ENCODE measurements around the gene PTPRA. TPM values are rescaled to one million over a fixed set of nuclear protein-coding genes. Genes with fewer than 3 reads are reported as not detected.

Gene PTPRA
- total RNA-seq, 1 experiment from 2014 or later, result 45.2 TPM

GRCh38 chr20:2937902-2938301 lies 64.6 kb downstream of the PTPRA start:
- WGBS (ENCODE audit: extremely low coverage, insufficient read length, low lambda C conversion rate), result no CpG with 5 or more reads among the region's 5 CpGs
- Histone ChIP-seq H3K9me3 (ENCODE audit: control insufficient read depth, low read depth, low read length) (no peaks in the 10 kb centered on the region), H2BK15ac (ENCODE audit: low read depth, low read length) (no peak overlapping the region), H4K91ac (ENCODE audit: insufficient read length, low read depth, low read length) (no peak overlapping the region), H3K4me2 (ENCODE audit: insufficient read depth, insufficient read length, low read length) (no peak overlapping the region), H3K4me1 (ENCODE audit: insufficient read depth, low read length) (no peaks in the 10 kb centered on the region), H3K23ac (ENCODE audit: insufficient read length, low read depth, low read length) (no peak overlapping the region), H2BK20ac (ENCODE audit: low read depth, low read length, poor library complexity, severe bottlenecking) (no peak overlapping the region), H4K8ac (replicated peaks; ENCODE audit: insufficient read length, low read depth, low read length) (no peak overlapping the region), H3K14ac (ENCODE audit: insufficient read depth, low read length) (no peak overlapping the region), H2AFZ (ENCODE audit: low read length) (no peak overlapping the region), H2BK12ac (ENCODE audit: insufficient read length, low read depth, low read length) (no peak overlapping the region), H2AK5ac (ENCODE audit: insufficient read length, low read length) (no peak overlapping the region), H3K9ac (ENCODE audit: extremely low read depth, insufficient read length, low read length) (no peak overlapping the region), H3K18ac (ENCODE audit: insufficient read length, low read depth, low read length) (no peak overlapping the region), H3T11ph (ENCODE audit: low read length) (no peak overlapping the region), H3K23me2 (ENCODE audit: insufficient read length, low read depth, low read length, poor library complexity, severe bottlenecking) (no peaks in the 10 kb centered on the region), H2BK5ac (ENCODE audit: insufficient read length, low read length) (no peak overlapping the region), H4K20me1 (ENCODE audit: control insufficient read depth, insufficient read depth, insufficient read length) (no peaks in the 10 kb centered on the region), H3K56ac (ENCODE audit: insufficient read length, low read depth, low read length) (no peak overlapping the region), H3K27me3 (ENCODE audit: insufficient read depth, low read length) (no peaks in the 10 kb centered on the region), H4K5ac (ENCODE audit: insufficient read length, low read depth, low read length) (no peak overlapping the region), H2BK120ac (ENCODE audit: low read depth, low read length, poor library complexity, severe bottlenecking) (no peak overlapping the region), H3K79me1 (ENCODE audit: insufficient read depth, low read depth, low read length, poor library complexity, severe bottlenecking) (no peaks in the 10 kb centered on the region), H3K4ac (ENCODE audit: low read depth, low read length) (no peak overlapping the region), H3K79me2 (ENCODE audit: insufficient read depth, low read length) (no peaks in the 10 kb centered on the region), H3K27ac (ENCODE audit: insufficient read length, low read depth, low read length) (no peak overlapping the region)
- Mint-ChIP-seq H3K4me3 (no peak overlapping the region), H3K9me3 (no peaks in the 10 kb centered on the region), H3K36me3 (ENCODE audit: insufficient read depth in 1 of 3, low read depth in 3 of 3) (peaks cover 0 to 8% (median 3%) of the 10 kb centered on the region in 3 experiments; a peak in 2 of 7 replicates), H3K4me1 (peaks cover 0 to 1% of the 10 kb centered on the region in 2 experiments; a peak in 1 of 4 replicates), H3K27me3 (ENCODE audit: low read depth) (no peaks in the 10 kb centered on the region), H3K27ac (no peak overlapping the region)
- DNase-seq, result no peak
- no peak for TF ChIP-seq CTCF (conservative IDR thresholded peaks at IDR 0.05)
